ENCODE data around the gene SEMG1.

The SEMG1 gene

GRCh38 chr20:45206725-45207124, at the start of gene SEMG1:
SEMG1 (plus strand) TSS chr20:45207033; CDS start chr20:45207054, 21 bp downstream.
- DNase-seq, result no peak

GRCh38 chr20:45157962-45158361, 48.9 kb upstream of the SEMG1 start:
- DNase-seq, result no peak

- no peak for DNase-seq
Observed at GRCh38 chr20:45163083-45163803, 43.6 kb upstream of the SEMG1 start.

- no peak for DNase-seq
Observed at GRCh38 chr20:45164906-45165305, 41.9 kb upstream of the SEMG1 start.

- DNase-seq, result no peak
Observed at GRCh38 chr20:45173522-45173921, 33.3 kb upstream of the SEMG1 start.

- DNase-seq, result no peak
Observed at GRCh38 chr20:45174434-45175364, 32.1 kb upstream of the SEMG1 start, which contains the start of gene PI3. PI3 (plus strand) TSS chr20:45174902; CDS start chr20:45174923, 21 bp downstream.

GRCh38 chr20:45176526-45177267, 30.1 kb upstream of the SEMG1 start:
- no peak for DNase-seq

- no peak for DNase-seq
Observed at GRCh38 chr20:45179166-45179565, 27.7 kb upstream of the SEMG1 start.

- DNase-seq, result no peak
Observed at GRCh38 chr20:45181639-45182038, 25.2 kb upstream of the SEMG1 start.

- DNase-seq, result no peak
Observed at GRCh38 chr20:45183084-45183483, 23.7 kb upstream of the SEMG1 start.

GRCh38 chr20:45187693-45188092, 19.1 kb upstream of the SEMG1 start:
- DNase-seq, result no peak

- no peak for DNase-seq
Observed at GRCh38 chr20:45189067-45189609, 17.7 kb upstream of the SEMG1 start.

- no peak for DNase-seq
Observed at GRCh38 chr20:45189861-45190260, 17.0 kb upstream of the SEMG1 start.

GRCh38 chr20:45191926-45192325, 14.9 kb upstream of the SEMG1 start:
- DNase-seq, result no peak

- DNase-seq, result no peak
Observed at GRCh38 chr20:45193331-45193730, 13.5 kb upstream of the SEMG1 start.

- DNase-seq, result no peak
Observed at GRCh38 chr20:45209924-45210323, 3.1 kb downstream of the SEMG1 start.

- DNase-seq, result no peak
Observed at GRCh38 chr20:45211569-45212474, 5.0 kb downstream of the SEMG1 start.

- DNase-seq, result no peak
Observed at GRCh38 chr20:45212836-45213235, 6.0 kb downstream of the SEMG1 start.

GRCh38 chr20:45218124-45218523, 11.3 kb downstream of the SEMG1 start:
- no peak for DNase-seq

GRCh38 chr20:45218636-45219035, 11.8 kb downstream of the SEMG1 start:
- DNase-seq, result no peak

GRCh38 chr20:45221076-45221475, 14.2 kb downstream of the SEMG1 start, which contains the start of gene SEMG2:
SEMG2 (plus strand) TSS chr20:45221373; CDS start chr20:45221390, 17 bp downstream.
- no peak for DNase-seq

- no peak for DNase-seq
Observed at GRCh38 chr20:45223136-45223535, 16.3 kb downstream of the SEMG1 start.
